Sigmoid colon (tissue), 4 donors: ENCODE results near the gene CBX7.

Experiments used
- CTCF ChIP-seq, 4 experiments: fragments of 450-650 bp in 3 of 4; fragments of 200-600 bp in 1 of 4; IDR thresholded peaks; one replicate each; pipeline ENCODE4 v1.5.1; 2016 to 2019; ENCODE audit warnings: antibody characterized with exemption in 4 of 4, mild to moderate bottlenecking in 3 of 4, moderate library complexity in 2 of 4
- POLR2A ChIP-seq, 2 donors: fragments of 450-650 bp; IDR thresholded peaks; one replicate each; pipeline ENCODE4 v1.6.1; 2016; ENCODE audit warnings: antibody characterized with exemption in 2 of 2, mild to moderate bottlenecking in 2 of 2, moderate library complexity in 2 of 2
- POLR2AphosphoS5 ChIP-seq, 4 donors: sonication (generic); formaldehyde crosslinking; IDR thresholded peaks; one replicate each; pipeline ENCODE4 v1.6.1; 2017; ENCODE audit warnings: antibody characterized with exemption in 4 of 4

GRCh38 chr22:39151329-39151975 lies 1.0 kb downstream of the CBX7 start:
- TF ChIP-seq CTCF (IDR thresholded peaks at IDR 0.05), result no peak
- no peak for TF ChIP-seq POLR2A (IDR thresholded peaks at IDR 0.05)
- peak in 2 of 4 donors; percentile 6 to 49 for TF ChIP-seq POLR2AphosphoS5 (IDR thresholded peaks at IDR 0.05)
